DND-41 (cell line): ENCODE results near the gene ABLIM2.

ENCODE experiments used
- ATAC-seq: fragments of 200-7000 bp; cut with Tn5 transposase; 3 replicates; pipeline ENCODE4 v1.9.1; 2021; ENCODE audit warnings: low read depth; ENCODE audit not compliant: insufficient read depth
- DNase-seq: peaks from one replicate; pipeline ENCODE4 v3.0.0-alpha.2; 2020
- H2AFZ ChIP-seq: 2 replicates; pipeline ENCODE4 v1.6.0; 2012; ENCODE audit warnings: low read depth, low read length
- H3K27ac ChIP-seq: 2 replicates; pipeline ENCODE4 v1.5.1; 2012; ENCODE audit warnings: low read length, inconsistent platforms
- H3K27me3 ChIP-seq: fragments of 200-600 bp; sonication (generic); 2 replicates; pipeline ENCODE4 v1.6.0; 2012; ENCODE audit warnings: low read length, mild to moderate bottlenecking, inconsistent platforms; ENCODE audit not compliant: insufficient read depth, poor library complexity
- H3K36me3 ChIP-seq: 2 replicates; pipeline ENCODE4 v1.5.1; 2012; ENCODE audit warnings: low read length, inconsistent platforms; ENCODE audit not compliant: insufficient read depth
- H3K4me1 ChIP-seq: 2 replicates; pipeline ENCODE4 v1.5.1; 2012; ENCODE audit warnings: mild to moderate bottlenecking, low read length; ENCODE audit not compliant: insufficient read depth
- H3K4me2 ChIP-seq: 2 replicates; pipeline ENCODE4 v1.6.0; 2012; ENCODE audit warnings: mild to moderate bottlenecking, moderate library complexity, low read length, inconsistent platforms; ENCODE audit not compliant: insufficient read depth
- H3K4me3 ChIP-seq, 2 experiments: fragments of 200-600 bp in 1 of 2; shearing (Covaris generic) in 1 of 2; 2 replicates each; pipeline ENCODE4 v1.5.1; 2012 to 2016; ENCODE audit warnings: inconsistent platforms in 2 of 2, low read length in 2 of 2, mild to moderate bottlenecking in 2 of 2, low read depth in 1 of 2, moderate library complexity in 1 of 2
- H3K79me2 ChIP-seq: 2 replicates; pipeline ENCODE4 v1.6.0; 2012; ENCODE audit warnings: low read length, inconsistent platforms; ENCODE audit not compliant: insufficient read depth
- H3K9ac ChIP-seq: 2 replicates; pipeline ENCODE4 v1.6.0; 2012; ENCODE audit warnings: low read depth, mild to moderate bottlenecking, inconsistent platforms, low read length, moderate library complexity
- H3K9me3 ChIP-seq: 2 replicates; pipeline ENCODE4 v1.5.1; 2012; ENCODE audit warnings: low read length, moderate library complexity, mild to moderate bottlenecking, inconsistent platforms; ENCODE audit not compliant: insufficient read depth, severe bottlenecking
- H4K20me1 ChIP-seq: 2 replicates; pipeline ENCODE4 v1.6.0; 2012; ENCODE audit warnings: low read length; ENCODE audit not compliant: insufficient read depth
- EZH2 ChIP-seq: IDR thresholded peaks from 3 replicates; pipeline ENCODE4 v1.6.1; 2012; ENCODE audit warnings: borderline replicate concordance, low read depth, mild to moderate bottlenecking, moderate library complexity, low read length, inconsistent platforms; ENCODE audit not compliant: severe bottlenecking
- TF ChIP-seq, protein P1 (sequence below): IDR thresholded peaks from 2 replicates; pipeline ENCODE4 v1.5.1; 2012; ENCODE audit warnings: borderline replicate concordance, low read length, moderate library complexity, mild to moderate bottlenecking; ENCODE audit not compliant: poor library complexity, severe bottlenecking; ENCODE audit errors: extremely low read depth

ABLIM2 gene

GRCh38 chr4:8191136-8191747 is 32.6 kb upstream of the ABLIM2 start:
- H3K4me3 ChIP-seq = no peak overlapping the region
- no peak for ATAC-seq
- TF ChIP-seq, protein P1, sequence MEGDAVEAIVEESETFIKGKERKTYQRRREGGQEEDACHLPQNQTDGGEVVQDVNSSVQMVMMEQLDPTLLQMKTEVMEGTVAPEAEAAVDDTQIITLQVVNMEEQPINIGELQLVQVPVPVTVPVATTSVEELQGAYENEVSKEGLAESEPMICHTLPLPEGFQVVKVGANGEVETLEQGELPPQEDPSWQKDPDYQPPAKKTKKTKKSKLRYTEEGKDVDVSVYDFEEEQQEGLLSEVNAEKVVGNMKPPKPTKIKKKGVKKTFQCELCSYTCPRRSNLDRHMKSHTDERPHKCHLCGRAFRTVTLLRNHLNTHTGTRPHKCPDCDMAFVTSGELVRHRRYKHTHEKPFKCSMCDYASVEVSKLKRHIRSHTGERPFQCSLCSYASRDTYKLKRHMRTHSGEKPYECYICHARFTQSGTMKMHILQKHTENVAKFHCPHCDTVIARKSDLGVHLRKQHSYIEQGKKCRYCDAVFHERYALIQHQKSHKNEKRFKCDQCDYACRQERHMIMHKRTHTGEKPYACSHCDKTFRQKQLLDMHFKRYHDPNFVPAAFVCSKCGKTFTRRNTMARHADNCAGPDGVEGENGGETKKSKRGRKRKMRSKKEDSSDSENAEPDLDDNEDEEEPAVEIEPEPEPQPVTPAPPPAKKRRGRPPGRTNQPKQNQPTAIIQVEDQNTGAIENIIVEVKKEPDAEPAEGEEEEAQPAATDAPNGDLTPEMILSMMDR = no peak
- no peak for TF ChIP-seq EZH2
- H2AFZ ChIP-seq = no peak overlapping the region
- no peaks in the 10 kb centered on the region for H3K9me3 ChIP-seq
- no peak overlapping the region for H3K4me2 ChIP-seq
- H3K4me1 ChIP-seq = no peaks in the 10 kb centered on the region
- H3K36me3 ChIP-seq = no peaks in the 10 kb centered on the region
- no peaks in the 10 kb centered on the region for H3K27me3 ChIP-seq
- no peak overlapping the region for H3K27ac ChIP-seq
- H3K79me2 ChIP-seq = no peaks in the 10 kb centered on the region
- H4K20me1 ChIP-seq = no peaks in the 10 kb centered on the region
- DNase-seq = no peak
- no peak overlapping the region for H3K9ac ChIP-seq

GRCh38 chr4:8189551-8190466 is 31.2 kb upstream of the ABLIM2 start:
- ATAC-seq (no peak), DNase-seq (no peak)
- H3K4me1 ChIP-seq = no peaks in the 10 kb centered on the region
- H4K20me1 ChIP-seq = no peaks in the 10 kb centered on the region
- no peaks in the 10 kb centered on the region for H3K27me3 ChIP-seq
- no peaks in the 10 kb centered on the region for H3K79me2 ChIP-seq
- no peak overlapping the region for H3K4me2 ChIP-seq
- H3K36me3 ChIP-seq = no peaks in the 10 kb centered on the region
- no peak overlapping the region for H2AFZ ChIP-seq
- H3K9ac ChIP-seq = no peak overlapping the region
- H3K27ac ChIP-seq = no peak overlapping the region
- no peaks in the 10 kb centered on the region for H3K9me3 ChIP-seq
- no peak overlapping the region for H3K4me3 ChIP-seq
- no peak for TF ChIP-seq EZH2
- TF ChIP-seq, protein P1 = no peak

DNA sequence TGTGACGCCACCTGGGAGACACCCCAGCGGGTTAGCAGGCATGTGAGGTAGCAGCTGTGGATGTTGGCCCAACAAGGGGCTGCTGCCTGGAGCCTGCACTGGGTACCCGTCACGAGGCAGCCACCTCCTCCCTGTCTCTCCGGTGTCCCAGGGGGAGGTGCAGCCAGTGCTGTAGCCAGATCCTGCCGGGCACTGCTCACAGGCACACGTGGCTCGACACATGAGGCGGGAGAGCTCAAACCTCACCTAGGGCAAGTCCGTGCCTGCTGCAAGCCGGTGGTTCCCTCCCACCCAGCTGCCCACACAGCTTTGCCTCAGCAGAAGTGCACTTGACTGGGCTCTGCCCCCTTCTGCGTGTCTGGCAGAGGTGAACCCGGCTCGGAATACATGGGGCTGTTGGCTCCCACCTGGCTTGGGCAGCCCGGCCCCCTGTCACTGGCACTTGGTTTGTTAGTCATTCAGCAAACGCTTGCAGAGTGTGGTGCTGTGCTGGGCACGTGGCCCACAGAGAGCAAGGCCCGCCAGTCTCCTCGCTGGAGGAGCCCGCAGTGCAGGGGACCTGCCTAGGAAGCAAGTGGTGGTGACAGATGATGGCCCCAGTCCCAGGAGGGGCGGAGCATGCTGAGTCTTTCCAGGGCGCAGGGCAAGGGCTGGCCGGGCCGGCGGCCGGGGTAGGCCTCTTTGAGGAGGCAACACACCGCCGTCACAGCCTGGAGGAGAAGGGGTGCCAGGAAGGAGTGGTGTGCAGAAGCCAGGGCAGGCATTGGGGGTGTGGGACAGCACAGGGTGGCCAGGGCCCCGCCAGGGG is 30.3 kb upstream of the ABLIM2 start:
- no peaks in the 10 kb centered on the region for H4K20me1 ChIP-seq
- no peak overlapping the region for H3K4me2 ChIP-seq
- ATAC-seq (no peak), DNase-seq (no peak)
- H3K9me3 ChIP-seq = no peaks in the 10 kb centered on the region
- H3K4me1 ChIP-seq = no peaks in the 10 kb centered on the region
- H3K79me2 ChIP-seq = no peaks in the 10 kb centered on the region
- H3K27me3 ChIP-seq = no peaks in the 10 kb centered on the region
- H3K4me3 ChIP-seq = no peak overlapping the region
- no peak for TF ChIP-seq EZH2
- TF ChIP-seq, protein P1 = no peak
- no peak overlapping the region for H2AFZ ChIP-seq
- no peaks in the 10 kb centered on the region for H3K36me3 ChIP-seq
- H3K27ac ChIP-seq = no peak overlapping the region
- H3K9ac ChIP-seq = no peak overlapping the region
